GM12878 (cell line): ENCODE data around the gene NID1. TPM values are rescaled to one million over a fixed set of nuclear protein-coding genes. Genes with fewer than 3 reads are reported as not detected.

ENCODE experiments used
- FOXM1 ChIP-seq: IDR thresholded peaks from 2 replicates; pipeline ENCODE4 v1.6.1; 2012; ENCODE audit warnings: low read depth, mild to moderate bottlenecking, inconsistent platforms, low read length, moderate library complexity
- KLF5 ChIP-seq: fragments of 450-650 bp; IDR thresholded peaks from 2 replicates; pipeline ENCODE4 v1.6.1; 2014; ENCODE audit warnings: mild to moderate bottlenecking; ENCODE audit not compliant: partially characterized antibody
- SREBF2 ChIP-seq: IDR thresholded peaks from 2 replicates; pipeline ENCODE4 v1.6.1; 2012; ENCODE audit warnings: mild to moderate bottlenecking, low read length
- ZBTB33 ChIP-seq: fragments of 450-650 bp; IDR thresholded peaks from 2 replicates; pipeline ENCODE4 v1.6.1; 2017; ENCODE audit warnings: mild to moderate bottlenecking
- polyA plus RNA-seq, 11 experiments: library from polyadenylated mRNA; depleted of rRNA in 4 of 11; unstranded in 6 of 11; stranded (reverse) in 5 of 11; fragments of >200 nt; fragmentation: Nextera tagmentation in 4 of 11; fragmentation: Illumina TruSeq in 1 of 11; extraction: Ambion mirVana in 4 of 11; extraction: Trizol in 1 of 11; gene quantifications; 1 replicate in 1 of 11; 2 replicates in 10 of 11; pipeline versions ENCODE4 v1.2.1 to v1.2.3, GENCODE V29; 2011 to 2016; ENCODE audit warnings: inconsistent platforms in 2 of 11, missing spikeins in 2 of 11, low read depth in 1 of 11
- total RNA-seq, 4 experiments: library from RNA; depleted of rRNA in 3 of 4; stranded (reverse); fragments of >200 nt in 3 of 4; fragmentation: Illumina TruSeq in 1 of 4; extraction: Trizol in 1 of 4; gene quantifications; 2 replicates each; pipeline versions ENCODE4 v1.2.1 to v1.2.3, GENCODE V29; 2013 to 2021
- TF ChIP-seq, protein P1 (sequence below): fragments of 450-650 bp; IDR thresholded peaks from 2 replicates; pipeline ENCODE4 v1.6.1; 2016; ENCODE audit warnings: mild to moderate bottlenecking, moderate library complexity, borderline replicate concordance
- TF ChIP-seq, protein P2 (sequence below): fragments of 450-650 bp; IDR thresholded peaks from 2 replicates; pipeline ENCODE4 v1.6.1; 2016; ENCODE audit warnings: mild to moderate bottlenecking

The NID1 gene
- total and polyA plus RNA-seq, 10 of the 15 experiments (the other 5 are each of a cell fraction or from before 2014, with no cell fraction given): 4.2 to 25.7 (median 11.3) TPM

GRCh38 chr1:235952950-235953615 is 111.8 kb downstream of the NID1 start (continued):
- TF ChIP-seq, protein P1, sequence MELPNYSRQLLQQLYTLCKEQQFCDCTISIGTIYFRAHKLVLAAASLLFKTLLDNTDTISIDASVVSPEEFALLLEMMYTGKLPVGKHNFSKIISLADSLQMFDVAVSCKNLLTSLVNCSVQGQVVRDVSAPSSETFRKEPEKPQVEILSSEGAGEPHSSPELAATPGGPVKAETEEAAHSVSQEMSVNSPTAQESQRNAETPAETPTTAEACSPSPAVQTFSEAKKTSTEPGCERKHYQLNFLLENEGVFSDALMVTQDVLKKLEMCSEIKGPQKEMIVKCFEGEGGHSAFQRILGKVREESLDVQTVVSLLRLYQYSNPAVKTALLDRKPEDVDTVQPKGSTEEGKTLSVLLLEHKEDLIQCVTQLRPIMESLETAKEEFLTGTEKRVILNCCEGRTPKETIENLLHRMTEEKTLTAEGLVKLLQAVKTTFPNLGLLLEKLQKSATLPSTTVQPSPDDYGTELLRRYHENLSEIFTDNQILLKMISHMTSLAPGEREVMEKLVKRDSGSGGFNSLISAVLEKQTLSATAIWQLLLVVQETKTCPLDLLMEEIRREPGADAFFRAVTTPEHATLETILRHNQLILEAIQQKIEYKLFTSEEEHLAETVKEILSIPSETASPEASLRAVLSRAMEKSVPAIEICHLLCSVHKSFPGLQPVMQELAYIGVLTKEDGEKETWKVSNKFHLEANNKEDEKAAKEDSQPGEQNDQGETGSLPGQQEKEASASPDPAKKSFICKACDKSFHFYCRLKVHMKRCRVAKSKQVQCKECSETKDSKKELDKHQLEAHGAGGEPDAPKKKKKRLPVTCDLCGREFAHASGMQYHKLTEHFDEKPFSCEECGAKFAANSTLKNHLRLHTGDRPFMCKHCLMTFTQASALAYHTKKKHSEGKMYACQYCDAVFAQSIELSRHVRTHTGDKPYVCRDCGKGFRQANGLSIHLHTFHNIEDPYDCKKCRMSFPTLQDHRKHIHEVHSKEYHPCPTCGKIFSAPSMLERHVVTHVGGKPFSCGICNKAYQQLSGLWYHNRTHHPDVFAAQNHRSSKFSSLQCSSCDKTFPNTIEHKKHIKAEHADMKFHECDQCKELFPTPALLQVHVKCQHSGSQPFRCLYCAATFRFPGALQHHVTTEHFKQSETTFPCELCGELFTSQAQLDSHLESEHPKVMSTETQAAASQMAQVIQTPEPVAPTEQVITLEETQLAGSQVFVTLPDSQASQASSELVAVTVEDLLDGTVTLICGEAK: no peak
- TF ChIP-seq FOXM1 (peak; percentile 76; the same call in 1 of the 2 replicates), KLF5 (no peak), SREBF2 (no peak), ZBTB33 (no peak)
- TF ChIP-seq, protein P2, sequence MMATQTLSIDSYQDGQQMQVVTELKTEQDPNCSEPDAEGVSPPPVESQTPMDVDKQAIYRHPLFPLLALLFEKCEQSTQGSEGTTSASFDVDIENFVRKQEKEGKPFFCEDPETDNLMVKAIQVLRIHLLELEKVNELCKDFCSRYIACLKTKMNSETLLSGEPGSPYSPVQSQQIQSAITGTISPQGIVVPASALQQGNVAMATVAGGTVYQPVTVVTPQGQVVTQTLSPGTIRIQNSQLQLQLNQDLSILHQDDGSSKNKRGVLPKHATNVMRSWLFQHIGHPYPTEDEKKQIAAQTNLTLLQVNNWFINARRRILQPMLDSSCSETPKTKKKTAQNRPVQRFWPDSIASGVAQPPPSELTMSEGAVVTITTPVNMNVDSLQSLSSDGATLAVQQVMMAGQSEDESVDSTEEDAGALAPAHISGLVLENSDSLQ: no peak
